ENCODE data around the gene UBALD1. TPM values are rescaled to one million over a fixed set of nuclear protein-coding genes. Genes with fewer than 3 reads are reported as not detected.
A peak's percentile ranks its signal among the peaks of the same experiment; 100 is the strongest.
"Not testable (repeated sequence)": the region's sequence is repeated elsewhere in the genome, so short reads cannot be mapped to it uniquely, and the experiment has no call there.

UBALD1 gene
- total and polyA plus RNA-seq, 2 experiments from 2014 or later: 6.1 to 25.7 TPM

DNA sequence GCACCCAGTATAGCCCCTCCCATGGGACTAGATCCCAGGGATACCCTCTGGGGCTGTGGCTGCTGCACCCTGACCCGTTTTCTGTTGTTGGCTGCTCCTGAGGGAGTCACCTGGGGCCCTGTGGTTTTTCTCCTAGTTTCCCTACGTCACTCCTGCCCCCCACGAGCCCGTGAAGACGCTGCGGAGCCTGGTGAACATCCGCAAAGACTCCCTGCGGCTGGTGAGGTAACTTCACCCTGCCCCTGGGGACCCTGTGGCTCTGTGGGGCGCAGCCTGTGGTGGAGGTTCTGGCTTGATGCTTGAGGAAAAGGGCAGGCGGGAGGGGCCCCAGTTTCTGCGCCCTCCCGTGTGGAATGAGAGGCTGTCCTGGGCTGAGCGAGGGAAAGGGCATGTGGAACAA, 37.1 kb upstream of the UBALD1 start:
- 98% methylated on average over 13 of the region's 13 CpGs for WGBS (ENCODE audit: low lambda C conversion rate, missing lambda C conversion rate)
- H2AFZ ChIP-seq: no peak overlapping the region
- H3K4me2 ChIP-seq: no peak overlapping the region
- peaks cover 3% of the 10 kb centered on the region for H4K20me1 ChIP-seq (ENCODE audit: insufficient read depth, poor library complexity, severe bottlenecking)
- TF ChIP-seq EZH2phosphoT487 (IDR thresholded peaks at IDR 0.05; ENCODE audit: low read depth, severe bottlenecking, unreplicated experiment) (no peak), EZH2 (IDR thresholded peaks at IDR 0.05; ENCODE audit: borderline replicate concordance) (no peak)
- TF ChIP-seq, protein P1, sequence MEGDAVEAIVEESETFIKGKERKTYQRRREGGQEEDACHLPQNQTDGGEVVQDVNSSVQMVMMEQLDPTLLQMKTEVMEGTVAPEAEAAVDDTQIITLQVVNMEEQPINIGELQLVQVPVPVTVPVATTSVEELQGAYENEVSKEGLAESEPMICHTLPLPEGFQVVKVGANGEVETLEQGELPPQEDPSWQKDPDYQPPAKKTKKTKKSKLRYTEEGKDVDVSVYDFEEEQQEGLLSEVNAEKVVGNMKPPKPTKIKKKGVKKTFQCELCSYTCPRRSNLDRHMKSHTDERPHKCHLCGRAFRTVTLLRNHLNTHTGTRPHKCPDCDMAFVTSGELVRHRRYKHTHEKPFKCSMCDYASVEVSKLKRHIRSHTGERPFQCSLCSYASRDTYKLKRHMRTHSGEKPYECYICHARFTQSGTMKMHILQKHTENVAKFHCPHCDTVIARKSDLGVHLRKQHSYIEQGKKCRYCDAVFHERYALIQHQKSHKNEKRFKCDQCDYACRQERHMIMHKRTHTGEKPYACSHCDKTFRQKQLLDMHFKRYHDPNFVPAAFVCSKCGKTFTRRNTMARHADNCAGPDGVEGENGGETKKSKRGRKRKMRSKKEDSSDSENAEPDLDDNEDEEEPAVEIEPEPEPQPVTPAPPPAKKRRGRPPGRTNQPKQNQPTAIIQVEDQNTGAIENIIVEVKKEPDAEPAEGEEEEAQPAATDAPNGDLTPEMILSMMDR (IDR thresholded peaks at IDR 0.05; ENCODE audit: poor library complexity): no peak
- no peaks in the 10 kb centered on the region for H3K9me3 ChIP-seq (ENCODE audit: low read depth)
- no peak for DNase-seq (ENCODE audit: low spot score)
- no peaks in the 10 kb centered on the region for H3K27me3 ChIP-seq
- peaks cover 39% of the 10 kb centered on the region for H3K79me2 ChIP-seq
- H3K9me2 ChIP-seq (replicated peaks; ENCODE audit: insufficient read depth): no peaks in the 10 kb centered on the region
- H3K4me3 ChIP-seq: no peak overlapping the region
- peaks cover 24% of the 10 kb centered on the region for H3K4me1 ChIP-seq (ENCODE audit: insufficient read depth)
- no peaks in the 10 kb centered on the region for H3K36me3 ChIP-seq (replicated peaks; ENCODE audit: insufficient read depth, low read depth)
- H3K27ac ChIP-seq: no peak overlapping the region

DNA sequence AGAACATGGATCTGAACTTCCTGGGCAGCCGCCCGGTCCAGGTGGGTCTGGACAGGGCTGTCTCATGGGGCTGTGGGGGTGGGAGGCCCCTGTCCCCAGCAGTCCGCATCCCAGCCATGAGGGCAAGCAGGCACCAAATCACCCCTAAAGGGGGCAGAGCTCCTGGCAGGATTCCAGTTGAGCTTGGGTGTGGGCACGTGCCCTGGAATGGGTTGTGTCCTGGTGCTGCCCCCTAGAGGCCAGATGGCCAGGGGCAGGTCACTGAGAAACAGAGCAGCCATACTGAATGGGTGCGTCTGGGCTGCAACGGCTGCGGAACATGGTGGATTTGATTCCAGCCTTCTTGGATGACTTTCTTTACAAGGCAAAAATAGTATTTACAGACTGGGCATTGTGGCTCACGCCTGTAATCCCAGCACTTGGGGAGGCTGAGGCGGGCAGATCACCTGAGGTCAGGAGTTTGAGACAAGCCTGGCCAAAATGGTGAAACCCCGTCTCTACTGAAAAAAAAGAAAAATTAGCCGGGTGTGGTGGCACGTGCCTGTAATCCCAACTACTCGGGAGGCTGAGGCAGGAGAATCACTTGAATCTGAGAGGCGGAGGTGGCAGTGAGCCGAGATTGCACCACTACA, 35.9 kb upstream of the UBALD1 start:
- not testable (repeated sequence) for H4K20me1 ChIP-seq (ENCODE audit: insufficient read depth, poor library complexity, severe bottlenecking)

DNA sequence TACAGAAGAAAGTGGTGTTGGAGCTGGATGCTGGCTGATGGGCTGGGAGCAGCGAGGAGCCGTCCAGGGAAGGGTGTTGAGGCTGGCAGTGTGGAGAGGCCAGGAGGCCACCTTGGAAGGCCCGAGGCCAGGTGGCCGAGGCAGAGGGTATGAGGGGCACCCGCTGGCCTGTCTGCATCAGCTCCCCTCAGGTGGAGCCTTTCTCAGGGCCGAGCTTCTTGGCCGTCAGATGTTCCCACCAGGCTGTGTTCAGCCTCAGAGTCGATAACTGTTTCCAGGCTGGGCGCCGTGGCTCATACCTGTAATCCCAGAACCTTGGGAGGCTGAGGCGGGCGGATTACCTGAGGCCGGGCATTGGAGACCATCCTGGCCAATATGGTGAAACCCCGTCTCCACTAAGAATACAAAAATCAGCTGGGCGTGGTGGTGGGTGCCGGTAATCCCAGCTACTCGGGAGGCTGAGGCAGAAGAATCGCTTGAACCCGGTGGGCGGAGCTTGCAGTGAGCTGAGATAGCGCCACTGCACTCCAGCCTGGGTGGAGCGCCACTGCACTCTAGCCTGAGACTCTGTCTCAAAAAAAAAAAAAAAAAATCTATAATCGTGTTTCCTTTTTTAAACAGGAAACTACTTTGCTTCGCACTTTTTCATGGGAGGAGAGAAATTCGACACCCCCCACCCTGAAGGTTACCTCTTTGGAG, 35.2 kb upstream of the UBALD1 start:
- H3K79me2 ChIP-seq: peaks cover 52% of the 10 kb centered on the region
- H4K20me1 ChIP-seq (ENCODE audit: insufficient read depth, poor library complexity, severe bottlenecking): peaks cover 10% of the 10 kb centered on the region
- no peak overlapping the region for H3K27ac ChIP-seq
- no peak overlapping the region for H3K4me3 ChIP-seq
- TF ChIP-seq, protein P1 (IDR thresholded peaks at IDR 0.05; ENCODE audit: poor library complexity): no peak
- TF ChIP-seq EZH2 (IDR thresholded peaks at IDR 0.05; ENCODE audit: borderline replicate concordance): no peak
- TF ChIP-seq EZH2phosphoT487 (IDR thresholded peaks at IDR 0.05; ENCODE audit: low read depth, severe bottlenecking, unreplicated experiment): no peak
- no peak overlapping the region for H3K4me2 ChIP-seq
- no peak for DNase-seq (ENCODE audit: low spot score)
- H3K36me3 ChIP-seq (replicated peaks; ENCODE audit: insufficient read depth, low read depth): no peaks in the 10 kb centered on the region
- no peaks in the 10 kb centered on the region for H3K9me3 ChIP-seq (ENCODE audit: low read depth)
- H3K27me3 ChIP-seq: no peaks in the 10 kb centered on the region
- no peak overlapping the region for H2AFZ ChIP-seq
- 94% methylated on average over 25 of the region's 25 CpGs for WGBS (ENCODE audit: low lambda C conversion rate, missing lambda C conversion rate)
- peaks cover 20% of the 10 kb centered on the region for H3K4me1 ChIP-seq (ENCODE audit: insufficient read depth)
- no peaks in the 10 kb centered on the region for H3K9me2 ChIP-seq (replicated peaks; ENCODE audit: insufficient read depth)

More for the DNA sequence above, 35.9 kb upstream of the UBALD1 start:
- DNase-seq (ENCODE audit: low spot score): peak; percentile 71
- not testable (repeated sequence) for H3K27ac ChIP-seq; H3K4me2 ChIP-seq; H3K36me3 ChIP-seq (replicated peaks; ENCODE audit: insufficient read depth, low read depth); H3K9me3 ChIP-seq (ENCODE audit: low read depth); H2AFZ ChIP-seq; H3K27me3 ChIP-seq; H3K4me3 ChIP-seq; H3K9me2 ChIP-seq (replicated peaks; ENCODE audit: insufficient read depth)
- Histone ChIP-seq H3K79me2 (peaks cover 45% of the 10 kb centered on the region), H3K4me1 (ENCODE audit: insufficient read depth) (peaks cover 24% of the 10 kb centered on the region)
- WGBS (ENCODE audit: low lambda C conversion rate, missing lambda C conversion rate): 95% methylated on average over 15 of the region's 15 CpGs
- TF ChIP-seq, protein P1 (IDR thresholded peaks at IDR 0.05; ENCODE audit: poor library complexity): peak; percentile 59

Data from hepatocyte (in vitro differentiated cells).